ENCODE data around the gene CRHR2. TPM values are rescaled to one million over a fixed set of nuclear protein-coding genes. Genes with fewer than 3 reads are reported as not detected.

The CRHR2 gene
- total RNA-seq, 3 donors from 2014 or later (not counting 1 experiment from before 2014, with no cell fraction given) = not detected

GRCh38 chr7:30707391-30708357, 25.4 kb upstream of the CRHR2 start:
- intact Hi-C loops (cut with micrococcal nuclease) = no loop called here
- no peak for DNase-seq
- Mint-ChIP-seq H3K4me1 (no peaks in the 10 kb centered on the region), H3K4me3 (no peak overlapping the region), H3K27ac (no peak overlapping the region), H3K9me3 (no peaks in the 10 kb centered on the region), H3K27me3 (ENCODE audit: low read depth in 2 of 2) (no peaks in the 10 kb centered on the region), H3K36me3 (no peaks in the 10 kb centered on the region)
- Histone ChIP-seq H3K27ac (ENCODE audit: low read length) (no peak overlapping the region), H3K4me1 (ENCODE audit: control insufficient read depth, insufficient read depth, low read length) (no peaks in the 10 kb centered on the region), H3K9me3 (ENCODE audit: control insufficient read depth, insufficient read depth, low read length) (no peaks in the 10 kb centered on the region), H3K4me3 (ENCODE audit: low read length) (no peak overlapping the region), H3K27me3 (ENCODE audit: control insufficient read depth, insufficient read depth, low read length) (no peaks in the 10 kb centered on the region), H3K36me3 (ENCODE audit: control insufficient read depth, insufficient read depth, low read length) (no peaks in the 10 kb centered on the region)
- no peak for ATAC-seq
- no peak for TF ChIP-seq CTCF (IDR thresholded peaks at IDR 0.05)
- WGBS (ENCODE audit: insufficient coverage) = 88% methylated on average over 14 of the region's 16 CpGs

- intact Hi-C loops (cut with micrococcal nuclease) = no loop called here
- Mint-ChIP-seq H3K4me1 (peaks cover 0 to 6% of the 10 kb centered on the region in 2 donors), H3K4me3 (no peak overlapping the region), H3K9me3 (no peaks in the 10 kb centered on the region), H3K27ac (peak overlapping the region in 1 of 2 donors; percentile 44), H3K27me3 (ENCODE audit: low read depth in 2 of 2) (no peaks in the 10 kb centered on the region), H3K36me3 (no peaks in the 10 kb centered on the region)
- Histone ChIP-seq H3K9me3 (ENCODE audit: control insufficient read depth, insufficient read depth, low read length) (no peaks in the 10 kb centered on the region), H3K27me3 (ENCODE audit: control insufficient read depth, insufficient read depth, low read length) (no peaks in the 10 kb centered on the region), H3K36me3 (ENCODE audit: control insufficient read depth, insufficient read depth, low read length) (no peaks in the 10 kb centered on the region), H3K4me1 (ENCODE audit: control insufficient read depth, insufficient read depth, low read length) (no peaks in the 10 kb centered on the region), H3K4me3 (ENCODE audit: low read length) (no peak overlapping the region), H3K27ac (ENCODE audit: low read length) (no peak overlapping the region)
- no peak for DNase-seq
- whole genome bisulfite sequencing (ENCODE audit: insufficient coverage) = 92% methylated on average over 6 of the region's 6 CpGs
- ATAC-seq = no peak
- TF ChIP-seq CTCF (IDR thresholded peaks at IDR 0.05) = no peak
These were observed 24.7 kb upstream of the CRHR2 start for GRCh38 chr7:30706908-30707307.

GRCh38 chr7:30706316-30706715, 24.1 kb upstream of the CRHR2 start:
- no peaks in the 10 kb centered on the region for H3K27me3 ChIP-seq (ENCODE audit: control insufficient read depth, insufficient read depth, low read length)
- DNase-seq = no peak

More at GRCh38 chr7:30706316-30706715, 24.1 kb upstream of the CRHR2 start:
- Histone ChIP-seq H3K36me3 (ENCODE audit: control insufficient read depth, insufficient read depth, low read length) (no peaks in the 10 kb centered on the region), H3K27ac (ENCODE audit: low read length) (no peak overlapping the region), H3K4me3 (ENCODE audit: low read length) (no peak overlapping the region), H3K9me3 (ENCODE audit: control insufficient read depth, insufficient read depth, low read length) (no peaks in the 10 kb centered on the region), H3K4me1 (ENCODE audit: control insufficient read depth, insufficient read depth, low read length) (no peaks in the 10 kb centered on the region)
- ATAC-seq = no peak
- intact Hi-C loops (cut with micrococcal nuclease) = no loop called here
- Mint-ChIP-seq H3K9me3 (no peaks in the 10 kb centered on the region), H3K27ac (no peak overlapping the region), H3K4me3 (no peak overlapping the region), H3K36me3 (no peaks in the 10 kb centered on the region), H3K27me3 (ENCODE audit: low read depth in 2 of 2) (no peaks in the 10 kb centered on the region), H3K4me1 (peaks cover 0 to 11% of the 10 kb centered on the region in 2 donors)
- TF ChIP-seq CTCF (IDR thresholded peaks at IDR 0.05) = no peak
- 85% methylated on average over 6 of the region's 6 CpGs for WGBS (ENCODE audit: insufficient coverage)

Data from natural killer cell (primary cell).